Panc1 (cell line): ENCODE results near the gene TRABD2B.

ENCODE experiments used
- CTCF ChIP-seq: fragments of 450-650 bp; IDR thresholded peaks from 2 replicates; pipeline ENCODE4 v1.5.1; 2017; ENCODE audit warnings: mild to moderate bottlenecking
- POLR2AphosphoS5 ChIP-seq: IDR thresholded peaks from 2 replicates; pipeline ENCODE4 v1.6.1; 2012; ENCODE audit warnings: mild to moderate bottlenecking, low read depth, low read length, moderate library complexity

DNA sequence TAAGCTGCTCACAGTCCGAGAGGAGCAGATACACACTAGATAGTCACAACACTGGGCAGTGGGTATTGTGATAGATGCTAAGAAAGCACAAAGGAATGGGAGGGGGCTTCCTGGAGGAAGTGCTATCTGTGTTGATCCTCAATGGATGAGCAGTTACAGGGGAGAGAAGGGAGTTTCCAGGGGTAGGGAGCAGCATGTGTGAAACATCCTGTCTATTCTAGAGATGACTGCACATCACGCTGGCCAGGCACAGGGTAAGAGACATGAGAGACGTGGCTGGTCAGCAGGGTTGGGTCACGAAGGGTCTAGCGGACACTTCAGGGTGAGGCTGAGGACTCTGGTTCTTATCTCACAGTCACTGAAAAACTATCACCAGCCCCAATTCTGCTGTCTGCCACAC lies 235.2 kb downstream of the TRABD2B start:
- no peak for TF ChIP-seq CTCF
- TF ChIP-seq POLR2AphosphoS5, result no peak
